Measurements from ENCODE around the gene BIVM.
A peak's percentile ranks its signal among the peaks of the same experiment; 100 is the strongest.

Gene BIVM

DNA sequence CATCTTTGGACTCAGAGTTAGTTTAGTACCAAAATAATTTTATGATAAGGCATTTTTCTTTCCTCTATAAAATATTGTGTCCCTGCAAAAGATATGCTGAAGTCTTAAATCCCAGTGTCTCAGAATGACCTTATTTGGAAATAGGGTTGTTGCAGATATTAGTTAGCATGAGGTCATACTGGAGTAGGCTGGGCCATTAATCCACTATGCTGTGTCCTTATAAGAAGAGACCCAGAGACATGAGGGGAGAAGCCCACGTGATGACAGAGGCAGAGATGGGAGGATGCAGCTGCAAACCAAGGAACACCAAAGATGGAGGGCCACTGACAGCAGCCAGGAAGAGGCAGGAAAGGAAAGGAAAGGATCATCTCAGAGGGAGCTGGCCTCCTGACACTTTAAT, 6.5 kb upstream of the BIVM start:
- DNase-seq: no peak

DNA sequence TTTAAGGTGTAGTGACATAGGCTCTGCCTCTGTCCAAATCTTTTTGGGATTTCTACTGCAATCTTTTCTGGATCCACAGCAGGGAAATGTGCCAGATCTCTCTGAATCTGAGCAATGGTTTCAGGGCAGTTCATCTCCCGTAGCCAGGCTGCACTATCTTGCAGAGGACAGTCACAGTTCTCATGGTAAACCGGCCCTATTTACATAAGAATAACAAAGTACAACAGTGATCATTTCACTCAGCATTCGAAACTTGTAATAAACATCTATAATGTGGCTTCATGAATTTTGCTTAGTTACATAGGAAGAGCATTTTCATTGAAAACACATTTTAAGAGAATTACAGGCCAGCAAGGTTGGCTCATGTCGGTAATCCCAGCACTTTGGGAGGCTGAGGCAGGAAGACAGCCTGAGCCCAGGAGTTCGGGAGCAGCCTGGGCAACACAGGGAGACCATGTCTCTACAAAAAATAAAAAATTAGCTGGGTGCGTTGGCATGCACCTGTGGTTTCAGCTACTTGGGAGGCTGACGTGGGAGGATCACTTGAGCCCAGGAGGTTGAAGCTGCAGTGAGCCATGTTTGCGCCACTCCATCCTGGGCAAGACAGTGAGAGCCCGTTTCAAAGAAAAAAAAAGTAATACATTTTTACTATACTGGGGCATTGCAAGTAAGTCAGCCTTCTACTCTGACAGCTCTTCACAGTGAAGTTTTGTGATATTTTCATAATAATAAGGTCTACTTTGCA, 5.1 kb upstream of the BIVM start:
- no peak for DNase-seq

GRCh38 chr13:102799426-102800144, 666 bp downstream of the BIVM start:
- DNase-seq: peak; percentile 44

DNA sequence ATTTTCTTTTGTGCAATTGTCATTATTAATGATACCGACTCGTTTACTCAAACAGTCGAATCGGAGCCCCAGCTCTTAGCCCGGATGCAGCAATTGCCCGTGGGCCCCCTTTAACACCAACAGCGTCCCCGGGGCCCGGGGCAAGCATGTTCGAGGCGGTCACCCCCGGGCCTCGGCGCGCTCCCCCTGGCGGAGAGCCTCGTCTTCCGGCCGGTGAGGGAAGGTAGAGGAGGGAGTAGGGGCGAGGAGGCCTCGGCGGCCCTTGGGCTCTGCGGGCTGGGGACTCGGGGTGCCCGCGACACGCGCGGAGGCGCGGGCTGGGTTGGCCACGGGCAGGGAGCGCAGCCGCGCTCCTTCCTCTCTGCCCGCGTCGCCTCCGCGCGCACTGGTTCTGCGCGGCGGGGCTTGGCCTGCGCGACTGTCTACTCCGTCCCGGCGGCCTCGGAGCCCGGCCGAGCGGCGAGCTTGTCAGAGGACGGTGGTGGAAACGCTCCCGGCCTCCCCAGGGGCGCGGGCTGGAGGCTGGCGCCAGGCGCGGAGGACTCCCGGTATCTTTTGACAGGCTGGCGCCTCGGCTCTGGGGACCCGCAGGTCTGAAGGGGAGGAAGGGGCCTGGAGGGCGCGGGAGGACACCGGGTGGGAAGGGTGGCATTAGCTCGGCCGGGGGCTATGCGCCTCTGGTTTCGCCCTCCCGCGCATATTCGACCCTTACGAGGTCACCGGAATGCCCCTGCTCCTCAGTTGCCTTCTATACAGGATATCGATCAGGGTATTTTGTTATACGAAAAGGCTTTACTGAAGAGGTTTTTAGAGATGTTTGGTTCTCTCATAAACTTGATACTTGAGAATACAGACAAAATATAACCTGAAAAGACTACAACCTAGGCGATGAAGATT, 1.5 kb downstream of the BIVM start:
- DNase-seq: peak; percentile 83

DNA sequence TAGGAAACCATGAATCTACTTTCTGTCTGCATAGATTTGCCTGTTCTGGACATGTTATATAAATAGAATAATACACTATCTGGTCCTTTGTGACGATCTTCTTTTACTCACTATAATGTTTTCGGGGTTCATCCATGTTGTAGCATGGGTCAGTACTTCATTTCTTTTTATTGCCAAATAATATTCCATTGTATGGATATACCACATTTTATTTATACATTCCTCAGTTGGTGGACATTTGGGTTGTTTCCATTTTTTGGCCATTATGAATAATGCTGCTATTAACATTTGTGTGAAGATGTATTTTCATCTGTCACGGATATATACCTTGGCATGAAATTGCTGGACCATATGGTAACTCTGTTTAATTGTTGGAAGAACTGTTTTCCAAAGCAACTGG, 6.8 kb downstream of the BIVM start:
- no peak for DNase-seq

- DNase-seq: no peak
Measured at GRCh38 chr13:102807699-102808098, 8.8 kb downstream of the BIVM start.

- no peak for DNase-seq
Measured at GRCh38 chr13:102812611-102813287, 13.8 kb downstream of the BIVM start.

DNA sequence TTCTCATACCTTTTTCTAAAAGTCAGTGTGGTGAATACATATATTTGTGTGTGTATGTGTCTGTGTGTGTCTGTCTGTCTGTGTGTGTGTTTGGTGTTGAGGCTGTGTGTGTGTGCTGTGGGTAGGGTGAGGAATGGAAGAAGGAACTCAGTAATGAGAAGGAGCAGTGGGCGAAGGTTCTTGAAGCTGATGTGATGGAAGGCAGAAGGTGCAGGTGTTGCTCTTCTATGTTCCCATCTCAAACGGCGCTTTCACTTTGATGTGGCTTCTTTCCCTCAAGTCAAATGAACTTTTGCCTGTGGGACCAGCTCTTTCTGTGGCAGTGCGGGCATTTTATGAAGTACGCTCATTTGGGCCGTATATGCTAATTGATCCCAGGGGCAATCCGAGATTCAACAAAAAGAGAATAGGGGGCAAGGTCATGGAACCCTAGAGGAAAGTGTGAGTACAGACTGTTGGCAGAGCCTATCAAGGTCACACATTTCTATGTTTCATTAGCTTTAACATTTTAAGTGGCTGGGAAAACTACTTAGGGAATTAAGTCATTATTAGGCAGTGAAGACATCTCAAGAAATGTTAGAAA, 15.2 kb downstream of the BIVM start:
- DNase-seq: no peak

DNA sequence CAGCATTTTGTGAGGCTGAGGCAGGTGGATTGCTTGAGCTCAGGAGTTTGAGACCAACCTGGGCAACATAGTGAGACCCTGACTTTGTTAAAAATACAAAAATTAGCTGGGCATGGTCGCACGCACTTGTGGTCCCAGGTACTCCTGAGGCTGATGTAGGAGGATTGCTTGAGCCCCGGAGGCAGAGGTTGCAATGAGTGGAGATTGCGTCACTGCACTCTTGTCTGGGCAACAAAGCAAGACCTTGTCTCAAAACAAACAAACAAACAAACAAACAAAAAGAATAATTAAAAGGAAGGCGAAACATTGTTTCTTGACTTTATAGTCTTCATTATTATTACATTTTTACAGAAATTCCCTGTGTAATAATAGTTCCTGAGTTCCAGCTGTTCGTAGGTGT, 15.9 kb downstream of the BIVM start:
- DNase-seq: no peak

- no peak for DNase-seq
Measured at GRCh38 chr13:102815788-102816187, 16.9 kb downstream of the BIVM start.

- DNase-seq: no peak
Measured at GRCh38 chr13:102816708-102817107, 17.8 kb downstream of the BIVM start.

DNA sequence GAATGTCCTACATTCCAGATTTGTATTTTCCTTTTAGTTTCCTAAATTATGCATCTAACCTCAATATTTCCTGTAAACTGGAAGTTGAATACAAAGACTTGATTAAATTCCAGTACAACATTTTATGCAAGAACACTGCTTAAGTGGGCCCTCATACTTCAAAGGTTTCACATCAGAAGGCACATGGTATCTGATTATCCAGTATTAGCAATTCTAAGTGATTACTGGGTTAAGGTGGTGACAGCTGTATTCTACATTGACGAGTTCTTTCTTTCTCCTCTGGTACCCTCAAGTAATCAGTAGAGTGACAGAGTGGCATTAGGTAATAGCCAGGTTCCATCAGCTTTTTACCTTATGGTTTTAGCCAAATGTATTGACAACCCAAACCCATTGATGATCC, 18.3 kb downstream of the BIVM start:
- no peak for DNase-seq

- DNase-seq: no peak
Measured at GRCh38 chr13:102817907-102818306, 19.0 kb downstream of the BIVM start.

DNA sequence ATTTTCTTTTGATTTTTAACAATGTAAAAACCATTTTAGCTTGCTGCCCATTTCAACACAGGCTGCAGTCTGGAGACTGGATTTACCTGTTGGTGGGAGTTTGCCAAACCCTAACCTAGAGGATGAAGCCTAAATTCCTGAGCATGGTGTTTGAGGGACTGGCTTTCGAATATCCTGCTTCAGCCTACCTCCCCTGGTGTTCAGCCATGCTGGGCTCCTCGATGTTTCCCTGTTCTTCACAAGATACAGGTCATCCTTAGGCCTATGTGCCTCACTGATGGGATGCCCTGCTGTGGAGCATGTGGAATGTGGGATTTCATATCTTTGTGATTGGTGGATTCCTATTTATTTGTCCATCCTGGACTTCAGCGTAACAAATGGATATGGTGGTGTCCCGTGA, 26.5 kb downstream of the BIVM start:
- no peak for DNase-seq

DNA sequence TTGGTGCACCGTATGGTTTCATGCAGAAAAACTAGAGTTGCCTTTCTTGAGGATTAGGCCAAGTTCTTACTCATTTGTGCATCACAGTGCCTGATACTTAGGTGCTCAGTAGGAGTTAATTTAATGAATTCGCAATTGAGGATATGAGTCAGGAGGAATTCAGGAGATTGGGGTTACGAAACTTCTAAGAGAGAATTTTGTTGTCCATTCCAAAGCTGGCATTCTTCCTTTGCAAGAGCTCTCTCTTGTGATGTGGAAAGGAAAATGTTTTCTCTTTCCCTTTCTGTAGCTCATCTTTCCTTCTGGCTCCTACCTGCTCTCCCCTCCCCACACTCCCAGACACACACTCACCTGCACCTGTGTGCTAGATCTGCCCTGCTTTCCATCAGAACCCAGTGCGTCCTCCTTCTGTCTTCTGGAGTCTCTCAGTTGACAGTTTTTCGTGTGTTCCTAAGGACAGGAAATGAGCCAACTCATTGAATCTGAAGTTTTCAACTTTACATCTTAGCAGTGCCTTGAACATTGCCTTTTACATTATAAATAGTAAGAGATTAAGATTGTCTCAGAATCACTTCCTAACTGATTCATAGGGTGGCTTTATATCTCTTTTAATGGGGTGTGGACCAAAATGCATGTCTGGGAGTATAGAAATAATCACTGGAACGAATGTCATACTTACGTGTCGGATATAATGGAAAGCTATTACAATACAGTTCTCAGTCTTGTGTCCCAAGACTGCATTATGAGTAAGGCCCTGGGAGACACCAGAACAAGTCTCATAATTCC, 27.2 kb downstream of the BIVM start:
- DNase-seq: no peak

- no peak for DNase-seq
Measured at GRCh38 chr13:102830646-102831045, 31.7 kb downstream of the BIVM start.

DNA sequence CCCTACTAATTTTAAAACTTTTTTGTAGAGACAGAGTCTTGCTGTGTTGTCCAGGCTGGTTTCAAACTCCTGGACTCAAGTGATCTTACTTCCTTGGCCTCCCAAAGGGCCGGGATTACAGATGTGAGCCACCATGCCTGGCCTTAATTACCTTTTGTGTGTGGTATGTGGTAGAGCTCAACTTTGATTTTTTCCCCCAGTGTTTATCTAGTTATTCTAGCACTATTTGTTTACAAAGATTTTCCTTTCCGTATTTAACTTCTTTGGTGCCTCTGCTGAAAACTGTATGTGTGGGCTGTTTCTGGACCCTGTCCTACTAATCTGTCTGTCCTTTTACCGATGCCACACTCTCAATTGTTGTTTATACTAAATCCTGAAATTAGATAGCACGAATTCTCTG, 37.6 kb downstream of the BIVM start:
- DNase-seq: no peak

GRCh38 chr13:102838273-102838672, 39.4 kb downstream of the BIVM start:
- DNase-seq: no peak

DNA sequence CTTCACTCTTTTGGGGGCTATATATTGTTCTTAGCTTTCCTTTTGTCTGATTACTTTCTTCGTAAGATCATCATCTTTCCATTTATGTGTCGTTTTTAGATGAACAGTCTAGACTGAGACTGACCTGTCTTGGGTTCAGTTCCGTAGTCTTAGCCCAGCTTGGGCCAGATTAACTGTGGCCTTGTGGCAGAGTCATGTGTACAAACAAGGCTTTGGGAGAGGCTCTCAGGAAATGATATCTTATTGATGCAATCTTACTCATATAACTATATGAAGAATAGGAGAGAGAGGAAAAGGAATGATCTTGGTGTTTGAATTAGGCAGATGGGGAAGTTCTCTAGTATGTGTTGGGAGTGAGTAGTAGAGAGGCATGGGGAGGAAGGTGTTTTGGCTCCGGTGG, 40.1 kb downstream of the BIVM start:
- DNase-seq: no peak

DNA sequence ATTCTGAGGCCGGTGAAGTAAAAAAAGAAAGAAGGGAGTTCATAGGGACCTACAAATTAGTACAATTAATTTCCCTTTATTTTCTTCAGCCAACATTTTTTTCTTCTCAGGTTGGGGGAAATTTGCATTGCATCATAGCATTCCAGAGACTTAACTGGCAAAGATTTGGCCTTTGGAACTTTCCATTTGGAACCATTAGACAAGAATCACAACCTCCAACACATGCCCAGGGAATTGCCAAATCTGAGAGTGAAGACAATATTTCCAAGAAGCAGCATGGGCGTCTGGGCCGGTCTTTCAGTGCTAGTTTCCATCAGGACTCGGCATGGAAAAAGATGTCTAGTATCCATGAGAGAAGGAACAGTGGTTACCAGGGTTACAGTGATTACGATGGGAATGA, 40.5 kb downstream of the BIVM start:
- DNase-seq: no peak

- DNase-seq: no peak
Measured at GRCh38 chr13:102845289-102845629, 46.3 kb downstream of the BIVM start.

Data from activated CD4-positive, CD25-positive, alpha-beta regulatory T cell treated with anti-CD3 and anti-CD28 coated beads, Interleukin-2, amount 50 U/mL, for 72 hours (primary cell).